22Rv1 (cell line): ENCODE measurements around the gene CTXND1.

Experiments
- H3K27ac ChIP-seq: fragments of 450-650 bp; 2 replicates; pipeline ENCODE4 v1.5.1; 2017
- ZFX ChIP-seq: fragments of 450-650 bp; IDR thresholded peaks from 2 replicates; pipeline ENCODE4 v1.6.1; 2017; ENCODE audit warnings: antibody characterized with exemption, borderline replicate concordance
- TF ChIP-seq, protein P1 (sequence below): fragments of 450-650 bp; IDR thresholded peaks from 2 replicates; pipeline ENCODE4 v1.5.1; 2017; ENCODE audit warnings: mild to moderate bottlenecking

CTXND1 gene

GRCh38 chr15:80286055-80286454 is 34.0 kb upstream of the CTXND1 start:
- TF ChIP-seq, protein P1, sequence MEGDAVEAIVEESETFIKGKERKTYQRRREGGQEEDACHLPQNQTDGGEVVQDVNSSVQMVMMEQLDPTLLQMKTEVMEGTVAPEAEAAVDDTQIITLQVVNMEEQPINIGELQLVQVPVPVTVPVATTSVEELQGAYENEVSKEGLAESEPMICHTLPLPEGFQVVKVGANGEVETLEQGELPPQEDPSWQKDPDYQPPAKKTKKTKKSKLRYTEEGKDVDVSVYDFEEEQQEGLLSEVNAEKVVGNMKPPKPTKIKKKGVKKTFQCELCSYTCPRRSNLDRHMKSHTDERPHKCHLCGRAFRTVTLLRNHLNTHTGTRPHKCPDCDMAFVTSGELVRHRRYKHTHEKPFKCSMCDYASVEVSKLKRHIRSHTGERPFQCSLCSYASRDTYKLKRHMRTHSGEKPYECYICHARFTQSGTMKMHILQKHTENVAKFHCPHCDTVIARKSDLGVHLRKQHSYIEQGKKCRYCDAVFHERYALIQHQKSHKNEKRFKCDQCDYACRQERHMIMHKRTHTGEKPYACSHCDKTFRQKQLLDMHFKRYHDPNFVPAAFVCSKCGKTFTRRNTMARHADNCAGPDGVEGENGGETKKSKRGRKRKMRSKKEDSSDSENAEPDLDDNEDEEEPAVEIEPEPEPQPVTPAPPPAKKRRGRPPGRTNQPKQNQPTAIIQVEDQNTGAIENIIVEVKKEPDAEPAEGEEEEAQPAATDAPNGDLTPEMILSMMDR: no peak
- TF ChIP-seq ZFX: no peak
- no peak overlapping the region for H3K27ac ChIP-seq

GRCh38 chr15:80285379-80285778 is 33.4 kb upstream of the CTXND1 start:
- no peak overlapping the region for H3K27ac ChIP-seq
- TF ChIP-seq ZFX: no peak
- TF ChIP-seq, protein P1: no peak

- TF ChIP-seq ZFX: no peak
- no peak overlapping the region for H3K27ac ChIP-seq
Observed at GRCh38 chr15:80283531-80283930, 31.5 kb upstream of the CTXND1 start.

GRCh38 chr15:80277147-80277546 is 25.1 kb upstream of the CTXND1 start:
- H3K27ac ChIP-seq: no peak overlapping the region
- TF ChIP-seq, protein P1: no peak
- TF ChIP-seq ZFX: no peak

- TF ChIP-seq, protein P1: no peak
- TF ChIP-seq ZFX: no peak
- H3K27ac ChIP-seq: no peak overlapping the region
Observed at GRCh38 chr15:80275961-80276360, 23.9 kb upstream of the CTXND1 start.

DNA sequence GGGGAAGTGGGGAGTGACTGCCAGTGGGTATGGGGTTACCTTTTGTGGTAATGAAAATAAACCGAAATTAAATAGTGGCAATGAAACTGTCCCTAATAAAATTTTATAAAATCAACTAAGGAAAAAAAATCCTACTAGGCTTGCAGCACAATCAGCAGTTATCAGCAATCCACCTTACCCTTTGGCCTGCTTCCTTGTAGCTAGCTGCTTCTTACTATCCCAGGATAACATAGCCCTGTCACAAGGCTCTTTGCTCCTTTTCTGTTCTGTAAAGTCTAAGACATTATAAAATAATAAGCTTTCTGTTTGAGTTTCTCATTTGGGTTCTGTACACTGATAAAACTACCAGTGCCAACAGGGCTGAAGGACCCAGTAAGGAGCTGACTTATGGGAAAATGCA is 23.0 kb upstream of the CTXND1 start:
- no peak overlapping the region for H3K27ac ChIP-seq
- TF ChIP-seq, protein P1: no peak
- no peak for TF ChIP-seq ZFX

DNA sequence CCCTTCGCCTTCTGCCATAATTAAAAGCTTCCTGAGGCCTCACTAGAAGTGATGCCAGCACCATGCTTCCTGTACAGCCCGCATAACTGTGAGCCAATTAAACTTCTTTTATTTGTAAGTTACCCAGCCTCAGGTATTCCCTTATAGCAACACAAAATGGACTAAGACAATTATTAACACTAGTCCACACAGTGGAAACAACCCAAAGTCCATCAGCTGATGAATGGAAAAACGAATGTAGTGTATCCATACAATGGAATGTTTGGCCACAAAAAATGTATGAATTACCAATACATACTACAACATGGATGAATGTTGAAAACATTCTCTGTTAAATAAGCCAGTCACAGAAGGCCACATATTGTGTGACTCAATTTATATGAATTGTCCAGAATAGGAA is 22.5 kb upstream of the CTXND1 start:
- H3K27ac ChIP-seq: no peak overlapping the region
- TF ChIP-seq ZFX: no peak
- TF ChIP-seq, protein P1: no peak

DNA sequence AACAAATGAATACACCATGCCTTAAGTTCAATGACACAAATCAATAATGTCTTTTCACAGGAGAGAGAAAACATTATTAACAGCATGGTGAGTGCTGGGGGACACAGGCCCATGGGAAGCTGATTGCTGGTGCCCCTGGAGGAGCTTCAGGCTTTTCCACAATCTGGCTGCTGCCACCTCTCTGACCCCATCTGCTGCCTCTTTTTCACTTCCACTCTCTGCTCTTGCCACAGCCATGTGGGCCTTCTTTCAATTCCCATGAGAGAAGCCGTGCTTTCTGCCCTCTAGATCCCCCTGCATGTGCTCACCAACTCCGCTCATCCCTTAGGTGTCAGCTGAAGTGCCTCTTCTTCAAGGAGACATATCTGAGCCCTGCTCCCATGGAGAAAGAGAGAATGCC is 21.0 kb upstream of the CTXND1 start:
- H3K27ac ChIP-seq: no peak overlapping the region
- TF ChIP-seq, protein P1: no peak
- no peak for TF ChIP-seq ZFX
